Measurements from ENCODE around the gene UBAC2.
"Not testable (repeated sequence)": the region's sequence is repeated elsewhere in the genome, so short reads cannot be mapped to it uniquely, and the experiment has no call there.

The UBAC2 gene

GRCh38 chr13:99404005-99404755, 203.5 kb downstream of the UBAC2 start:
- DNase-seq: no peak

- DNase-seq: no peak
These were observed 205.3 kb downstream of the UBAC2 start for GRCh38 chr13:99405966-99406365.

DNA sequence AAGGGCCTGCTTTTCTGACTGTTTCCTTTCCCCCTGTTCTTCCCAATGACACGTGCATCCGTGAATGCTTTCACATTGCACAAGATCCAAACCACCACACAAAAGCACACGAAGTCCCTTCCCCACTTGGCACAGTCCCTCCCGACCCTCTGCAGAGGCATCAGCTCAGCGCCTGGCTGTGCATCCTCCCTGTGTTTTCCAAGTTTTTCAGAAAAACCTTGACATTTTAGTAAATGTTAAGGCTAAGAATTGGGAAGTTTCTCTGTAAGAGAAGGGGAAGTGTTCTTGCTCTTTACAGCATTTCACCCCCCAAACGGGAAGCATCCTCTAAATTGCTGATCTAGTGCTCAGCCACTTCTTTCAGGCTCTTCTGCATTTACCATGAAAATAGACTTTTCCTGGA, 206.1 kb downstream of the UBAC2 start:
- DNase-seq: no peak

DNA sequence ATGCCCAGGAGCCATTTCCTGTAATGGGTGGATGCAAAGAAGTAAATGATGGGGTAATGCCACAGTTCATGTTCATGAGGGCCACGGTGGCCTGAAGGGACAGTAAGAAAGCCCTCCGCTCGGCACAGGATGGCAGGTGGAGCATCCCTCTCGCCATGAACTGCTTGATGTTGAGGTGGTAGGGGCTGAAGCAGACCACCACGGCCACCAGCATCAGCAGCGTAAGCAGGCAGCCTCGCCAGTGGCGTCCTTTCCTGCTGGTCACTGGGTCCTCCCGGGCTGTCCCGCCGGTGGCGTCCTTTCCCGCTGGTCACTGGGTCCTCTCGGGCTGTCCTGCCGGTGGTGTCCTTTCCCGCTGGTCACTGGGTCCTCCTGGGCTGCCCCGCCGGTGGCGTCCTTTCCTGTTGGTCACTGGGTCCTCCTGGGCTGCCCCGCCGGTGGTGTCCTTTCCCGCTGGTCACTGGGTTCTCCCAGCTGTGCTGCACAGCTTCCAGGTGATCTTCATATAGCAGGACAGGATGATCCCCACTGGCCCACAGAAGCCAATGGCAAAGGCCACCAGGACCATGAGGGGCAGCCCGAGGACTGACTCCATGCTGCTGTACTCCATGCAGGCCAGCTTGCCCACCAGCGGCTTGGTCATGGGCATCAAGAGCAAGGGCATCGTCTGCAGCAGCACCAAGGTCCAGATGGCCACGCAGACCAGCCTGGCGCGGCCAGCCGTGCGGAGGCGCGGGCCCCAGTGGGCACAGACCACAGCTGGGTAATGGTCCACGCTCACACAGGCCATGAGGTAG, 207.4 kb downstream of the UBAC2 start:
- DNase-seq: no peak

GRCh38 chr13:99408703-99409000, 208.0 kb downstream of the UBAC2 start:
- no peak for DNase-seq

DNA sequence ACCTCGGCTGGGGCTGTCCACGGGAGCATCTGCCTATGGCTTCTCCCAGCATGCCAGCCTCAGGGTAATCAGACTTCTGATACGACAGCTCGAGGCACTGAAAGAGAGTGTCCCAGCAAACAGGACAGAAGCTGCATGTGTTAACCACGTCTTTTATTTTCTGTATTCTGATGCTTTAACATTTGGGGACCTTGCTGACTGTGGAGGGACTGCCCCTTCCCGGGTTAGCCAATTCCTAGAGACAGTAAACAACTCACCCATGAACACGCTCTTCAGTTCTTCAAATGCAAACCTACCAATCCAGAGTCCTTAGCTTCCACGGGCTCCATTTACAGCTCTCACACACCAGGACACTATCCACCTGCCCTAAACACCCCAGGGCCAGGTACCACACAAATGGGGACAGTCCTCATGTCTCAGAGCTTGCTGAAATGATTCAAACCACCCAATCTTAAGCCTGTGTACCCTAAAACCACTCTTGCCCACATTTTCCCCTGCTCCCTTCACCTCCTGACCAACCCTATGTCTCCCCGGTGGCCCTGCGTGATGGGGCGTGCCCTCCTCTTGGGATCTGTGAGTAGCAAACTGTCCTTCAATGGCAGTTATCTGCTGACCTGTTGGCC, 208.9 kb downstream of the UBAC2 start:
- DNase-seq: not testable (repeated sequence)

DNA sequence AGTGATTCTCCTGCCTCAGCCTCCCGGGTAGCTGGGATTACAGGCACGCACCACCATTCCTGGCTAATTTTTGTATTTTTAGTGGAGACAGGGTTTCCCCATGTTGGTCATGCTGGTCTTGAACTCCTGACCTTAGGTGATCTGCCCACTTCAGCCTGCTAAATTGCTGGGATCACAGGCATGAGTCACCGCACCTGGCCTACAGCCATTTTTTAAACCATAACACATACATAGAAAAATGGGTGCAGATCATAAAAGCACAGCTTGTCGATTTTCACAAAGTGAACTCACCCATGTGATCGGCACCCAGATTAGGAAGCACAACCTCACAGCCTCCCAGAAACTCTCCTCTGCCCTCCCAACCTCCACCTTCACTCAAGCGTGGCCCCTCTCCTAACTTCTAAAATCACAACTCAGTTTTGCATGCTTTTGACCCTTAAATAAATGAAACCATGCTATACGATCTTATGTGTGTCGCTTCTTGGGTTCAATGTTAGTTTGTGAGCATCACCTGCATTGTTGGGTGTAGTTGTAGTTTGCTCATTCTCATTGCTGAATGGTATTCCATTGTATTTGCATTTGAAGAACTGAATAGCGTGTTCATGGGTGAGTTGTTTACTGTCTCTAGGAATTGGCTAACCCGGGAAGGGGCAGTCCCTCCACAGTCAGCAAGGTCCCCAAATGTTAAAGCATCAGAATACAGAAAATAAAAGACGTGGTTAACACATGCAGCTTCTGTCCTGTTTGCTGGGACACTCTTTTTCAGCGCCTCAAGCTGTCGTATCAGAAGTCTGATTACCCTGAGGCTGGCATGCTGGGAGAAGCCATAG, 210.2 kb downstream of the UBAC2 start:
- DNase-seq: not testable (repeated sequence)

DNA sequence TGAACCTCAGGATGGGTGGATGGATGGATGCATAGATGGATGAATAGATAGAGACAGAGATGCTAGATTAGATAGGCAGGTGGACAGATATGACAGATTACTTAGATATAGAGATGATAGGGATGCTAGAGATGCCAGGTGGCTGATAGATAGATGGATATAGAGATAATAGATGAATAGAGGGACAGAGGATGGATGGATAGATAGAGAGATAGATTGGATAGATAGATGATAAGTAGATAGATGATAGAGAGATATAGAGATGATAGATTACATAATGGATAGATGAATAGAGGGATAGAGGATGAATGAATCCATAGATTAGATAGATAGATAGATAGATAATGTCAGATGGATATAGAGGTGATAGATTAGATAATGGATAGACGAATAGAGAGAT, 212.2 kb downstream of the UBAC2 start:
- no peak for DNase-seq

- DNase-seq: no peak
These were observed 213.7 kb downstream of the UBAC2 start for GRCh38 chr13:99414048-99414995.

- DNase-seq: no peak
These were observed 214.5 kb downstream of the UBAC2 start for GRCh38 chr13:99415014-99415650.

DNA sequence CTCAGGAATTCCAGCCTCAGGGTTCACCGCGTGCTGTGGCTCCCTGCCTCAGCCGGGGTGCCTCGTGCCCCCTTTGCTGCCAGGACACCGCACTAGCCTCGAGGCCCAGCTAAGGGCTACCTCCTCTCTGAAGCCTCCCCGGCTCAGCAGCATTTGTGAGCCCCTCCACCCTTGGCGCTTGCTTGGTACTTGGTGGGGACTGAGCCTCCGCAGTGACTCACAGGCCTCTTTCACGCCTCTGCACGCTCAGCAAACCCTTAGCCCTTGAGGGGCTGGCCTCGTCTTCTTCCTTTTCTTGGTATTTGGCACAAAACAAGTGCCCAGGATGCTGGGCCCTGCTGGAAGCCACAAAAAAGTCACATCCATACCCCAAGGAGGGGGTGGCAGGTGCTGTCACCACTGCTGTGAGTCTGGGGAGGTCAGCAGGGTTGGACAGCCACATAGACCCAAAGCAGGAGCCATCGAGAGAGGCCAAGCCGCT, 215.2 kb downstream of the UBAC2 start:
- no peak for DNase-seq

DNA sequence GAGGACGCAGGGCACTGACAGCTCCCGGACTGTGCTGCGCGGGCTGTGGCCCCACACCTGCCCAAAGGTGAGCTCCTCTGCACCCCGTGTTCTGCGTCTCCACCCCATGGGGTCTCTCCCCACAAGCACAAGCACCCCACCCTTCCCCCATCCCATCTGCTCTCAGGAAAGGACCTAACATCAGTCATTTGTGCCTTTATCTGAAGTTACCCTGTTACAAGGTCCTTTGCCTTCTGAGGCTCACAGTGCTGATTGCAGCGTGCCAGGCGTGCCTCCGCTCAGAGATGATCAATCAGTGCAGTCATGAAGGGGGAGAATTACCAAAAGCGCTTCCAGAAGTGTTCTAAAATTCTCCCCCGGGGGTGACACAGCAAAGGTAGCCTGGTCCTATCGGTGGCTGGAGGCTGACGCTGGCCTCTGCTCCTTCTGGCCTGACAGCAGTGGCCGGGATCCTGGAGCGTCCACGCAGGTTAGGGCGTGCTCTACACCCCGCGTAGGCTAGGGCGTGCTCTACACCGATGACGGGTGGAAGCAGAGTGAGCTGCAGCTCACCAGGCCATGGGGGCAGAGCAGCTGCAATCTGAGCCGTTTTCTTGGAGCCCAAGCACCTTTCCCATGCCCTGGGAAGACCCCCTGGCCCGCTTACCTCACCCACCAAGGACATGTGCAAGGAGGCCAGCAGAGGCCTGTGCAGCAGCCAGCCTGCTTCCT, 215.9 kb downstream of the UBAC2 start:
- DNase-seq: no peak

DNA sequence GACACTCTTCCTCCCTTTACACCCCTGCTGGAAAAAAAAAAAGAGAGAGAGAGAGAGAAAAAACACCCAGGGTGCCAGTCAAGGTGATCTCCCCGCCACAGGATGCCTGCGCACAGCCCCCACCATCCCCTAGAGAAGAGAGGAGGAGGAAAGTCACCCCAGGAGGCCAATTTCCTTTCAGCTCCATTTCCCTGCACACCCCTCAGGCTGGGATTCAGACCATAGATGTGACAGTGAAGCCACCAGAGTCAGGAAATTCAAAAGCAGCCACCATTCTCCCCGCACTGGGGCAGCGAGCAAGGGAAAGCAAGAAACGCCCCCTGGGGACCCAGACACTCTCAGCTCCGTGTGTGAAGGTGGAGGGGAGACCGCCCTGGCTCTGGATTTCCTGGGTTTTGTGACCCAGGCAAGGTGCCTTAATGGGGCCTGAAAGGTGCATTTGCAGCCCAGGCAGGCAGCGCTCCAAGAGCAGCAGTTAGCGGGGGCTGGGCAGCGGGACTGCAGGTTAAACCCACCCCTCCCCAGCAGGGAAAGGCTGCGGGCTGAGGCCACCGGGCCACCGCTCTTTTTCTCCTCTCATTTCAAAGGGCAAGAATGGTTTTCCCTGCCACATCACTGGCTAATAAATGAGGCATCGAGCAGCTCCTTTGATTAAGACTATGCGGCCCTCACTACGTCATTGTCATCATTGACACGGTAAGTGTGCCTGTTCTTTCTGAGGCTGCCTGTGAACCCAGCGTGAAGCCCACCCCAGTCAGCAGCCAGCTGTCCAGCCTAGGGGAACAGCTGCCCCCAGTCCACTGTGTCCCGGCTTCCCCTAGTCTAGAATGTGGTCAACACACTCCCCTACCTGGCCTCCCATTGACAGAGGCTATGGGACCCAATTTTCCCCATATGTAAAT, 216.8 kb downstream of the UBAC2 start:
- DNase-seq: no peak

GRCh38 chr13:99418103-99418842, 217.6 kb downstream of the UBAC2 start:
- no peak for DNase-seq

- DNase-seq: no peak
These were observed 218.1 kb downstream of the UBAC2 start for GRCh38 chr13:99418843-99419140.

DNA sequence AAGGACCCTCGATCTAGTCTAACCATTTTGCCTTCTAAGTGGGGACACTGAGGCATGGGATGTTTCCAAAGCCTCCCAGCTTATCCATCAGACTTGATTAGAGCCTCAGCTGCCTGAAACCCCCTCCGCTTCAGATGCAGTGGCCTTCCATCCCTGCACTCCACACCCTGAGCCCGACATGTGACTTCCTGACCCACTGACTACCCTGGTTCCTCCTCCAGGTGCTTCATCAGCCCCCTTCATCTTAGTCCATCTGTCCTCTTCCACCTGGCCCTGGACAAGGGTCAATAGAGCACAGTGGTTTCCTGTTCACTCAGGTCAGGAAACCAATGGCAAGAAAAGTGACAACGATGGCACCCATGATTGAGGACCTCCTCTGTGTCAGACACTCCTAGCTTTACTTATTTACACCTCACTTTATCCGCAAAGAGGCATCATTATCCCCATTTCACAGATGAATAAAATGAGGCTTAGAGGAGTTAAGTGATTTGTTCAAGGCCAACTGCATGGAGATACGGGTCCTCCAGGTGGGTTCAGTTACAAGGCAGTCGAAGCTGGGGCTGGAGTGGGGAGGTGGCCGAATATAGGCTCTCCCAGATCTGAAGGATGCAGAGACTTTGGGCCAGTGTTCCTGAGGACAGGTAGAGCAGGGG, 219.1 kb downstream of the UBAC2 start:
- no peak for DNase-seq

DNA sequence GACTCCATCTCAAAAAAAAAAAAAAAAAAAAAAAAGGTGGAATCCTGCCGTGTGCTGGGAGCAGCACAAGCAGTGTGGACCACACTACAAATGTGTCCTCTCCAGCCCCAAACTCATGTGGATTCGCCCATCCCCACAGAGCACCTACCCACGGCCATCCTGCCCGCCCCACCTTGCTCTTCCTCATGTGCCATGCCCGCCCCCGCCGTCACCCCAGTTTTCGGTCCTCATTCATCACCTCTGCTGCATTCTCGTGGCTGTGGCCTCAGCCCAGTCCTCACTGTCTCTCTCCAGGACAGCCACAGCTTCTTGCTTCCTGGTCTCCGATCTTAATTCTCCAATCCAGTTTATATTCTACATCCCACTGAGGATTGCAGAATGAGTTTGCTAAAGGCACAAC, 220.6 kb downstream of the UBAC2 start:
- no peak for DNase-seq
